HUES64 (cell line): Measurements from ENCODE around the gene AIP.

ENCODE experiments used
- H3K27ac ChIP-seq: 2 replicates; pipeline ENCODE4 v1.7.0; 2013; ENCODE audit warnings: low read depth, low read length, inconsistent platforms
- H3K27me3 ChIP-seq: 2 replicates; pipeline ENCODE4 v1.6.1; 2013; ENCODE audit warnings: mild to moderate bottlenecking, low read length; ENCODE audit not compliant: insufficient read depth
- H3K36me3 ChIP-seq: 2 replicates; pipeline ENCODE4 v1.6.1; 2013; ENCODE audit warnings: mild to moderate bottlenecking, low read length; ENCODE audit not compliant: insufficient read depth
- H3K4me1 ChIP-seq: 2 replicates; pipeline ENCODE4 v1.6.1; 2013; ENCODE audit warnings: mild to moderate bottlenecking, low read length, moderate library complexity; ENCODE audit not compliant: insufficient read depth
- H3K4me3 ChIP-seq: 2 replicates; pipeline ENCODE4 v1.5.1; 2013; ENCODE audit warnings: mild to moderate bottlenecking, low read length, moderate library complexity
- H3K9ac ChIP-seq: 2 replicates; pipeline ENCODE4 v1.6.1; 2013; ENCODE audit warnings: mild to moderate bottlenecking, low read depth, low read length
- H3K9me3 ChIP-seq: 2 replicates; pipeline ENCODE4 v1.6.1; 2013; ENCODE audit warnings: low read depth, low read length; ENCODE audit not compliant: insufficient read depth
- WGBS: fragments of 150-250, 120-280 bp; methylation state at CpG from one replicate; pipeline ENCODE4 v1.1.7; 2013; ENCODE audit warnings: missing lambda C conversion rate; 5-methylcytosine and 5-hydroxymethylcytosine counted together

AIP gene

DNA sequence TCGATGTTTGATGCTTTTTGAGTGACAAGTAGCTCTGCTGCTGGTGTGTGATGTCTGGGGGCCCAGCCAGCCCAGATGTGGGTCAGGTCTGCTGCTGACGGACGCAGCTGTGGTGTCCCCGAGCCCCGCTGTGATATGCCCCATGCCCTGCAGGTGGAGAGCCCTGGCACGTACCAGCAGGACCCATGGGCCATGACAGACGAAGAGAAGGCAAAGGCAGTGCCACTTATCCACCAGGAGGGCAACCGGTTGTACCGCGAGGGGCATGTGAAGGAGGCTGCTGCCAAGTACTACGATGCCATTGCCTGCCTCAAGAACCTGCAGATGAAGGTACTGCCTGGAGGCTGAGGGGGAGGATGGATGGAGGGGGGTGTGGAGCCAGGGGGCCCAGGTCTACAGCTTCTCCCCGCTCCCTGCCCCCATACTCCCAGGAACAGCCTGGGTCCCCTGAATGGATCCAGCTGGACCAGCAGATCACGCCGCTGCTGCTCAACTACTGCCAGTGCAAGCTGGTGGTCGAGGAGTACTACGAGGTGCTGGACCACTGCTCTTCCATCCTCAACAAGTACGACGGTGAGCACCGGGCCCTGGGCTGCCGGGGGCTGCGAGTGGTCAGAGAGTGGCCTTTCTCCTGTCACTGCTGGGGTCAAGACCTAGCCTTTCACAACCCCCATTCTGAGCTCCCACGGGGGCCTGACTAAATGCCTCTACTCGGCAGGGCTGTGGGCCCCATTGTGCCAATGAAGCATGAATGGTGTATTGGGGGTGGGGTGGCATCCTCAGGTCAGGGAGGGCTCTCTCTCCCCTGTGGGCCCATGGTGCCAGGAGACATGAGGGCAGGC is 7.3 kb downstream of the AIP start:
- Histone ChIP-seq H3K9ac (no peak overlapping the region), H3K27ac (no peak overlapping the region), H3K27me3 (no peaks in the 10 kb centered on the region), H3K36me3 (peaks cover 31% of the 10 kb centered on the region), H3K4me1 (no peaks in the 10 kb centered on the region), H3K9me3 (no peaks in the 10 kb centered on the region), H3K4me3 (no peak overlapping the region)
- WGBS = 94% methylated on average over 23 of the region's 23 CpGs

DNA sequence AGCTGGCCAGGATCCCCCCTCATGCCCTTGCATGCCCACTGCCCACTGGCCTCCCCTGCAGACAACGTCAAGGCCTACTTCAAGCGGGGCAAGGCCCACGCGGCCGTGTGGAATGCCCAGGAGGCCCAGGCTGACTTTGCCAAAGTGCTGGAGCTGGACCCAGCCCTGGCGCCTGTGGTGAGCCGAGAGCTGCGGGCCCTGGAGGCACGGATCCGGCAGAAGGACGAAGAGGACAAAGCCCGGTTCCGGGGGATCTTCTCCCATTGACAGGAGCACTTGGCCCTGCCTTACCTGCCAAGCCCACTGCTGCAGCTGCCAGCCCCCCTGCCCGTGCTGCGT is 7.9 kb downstream of the AIP start:
- H3K4me1 ChIP-seq = no peaks in the 10 kb centered on the region
- H3K27ac ChIP-seq = no peak overlapping the region
- H3K4me3 ChIP-seq = no peak overlapping the region
- 94% methylated on average over 15 of the region's 15 CpGs for WGBS
- H3K36me3 ChIP-seq = peaks cover 33% of the 10 kb centered on the region
- H3K9me3 ChIP-seq = no peaks in the 10 kb centered on the region
- no peak overlapping the region for H3K9ac ChIP-seq
- no peaks in the 10 kb centered on the region for H3K27me3 ChIP-seq

DNA sequence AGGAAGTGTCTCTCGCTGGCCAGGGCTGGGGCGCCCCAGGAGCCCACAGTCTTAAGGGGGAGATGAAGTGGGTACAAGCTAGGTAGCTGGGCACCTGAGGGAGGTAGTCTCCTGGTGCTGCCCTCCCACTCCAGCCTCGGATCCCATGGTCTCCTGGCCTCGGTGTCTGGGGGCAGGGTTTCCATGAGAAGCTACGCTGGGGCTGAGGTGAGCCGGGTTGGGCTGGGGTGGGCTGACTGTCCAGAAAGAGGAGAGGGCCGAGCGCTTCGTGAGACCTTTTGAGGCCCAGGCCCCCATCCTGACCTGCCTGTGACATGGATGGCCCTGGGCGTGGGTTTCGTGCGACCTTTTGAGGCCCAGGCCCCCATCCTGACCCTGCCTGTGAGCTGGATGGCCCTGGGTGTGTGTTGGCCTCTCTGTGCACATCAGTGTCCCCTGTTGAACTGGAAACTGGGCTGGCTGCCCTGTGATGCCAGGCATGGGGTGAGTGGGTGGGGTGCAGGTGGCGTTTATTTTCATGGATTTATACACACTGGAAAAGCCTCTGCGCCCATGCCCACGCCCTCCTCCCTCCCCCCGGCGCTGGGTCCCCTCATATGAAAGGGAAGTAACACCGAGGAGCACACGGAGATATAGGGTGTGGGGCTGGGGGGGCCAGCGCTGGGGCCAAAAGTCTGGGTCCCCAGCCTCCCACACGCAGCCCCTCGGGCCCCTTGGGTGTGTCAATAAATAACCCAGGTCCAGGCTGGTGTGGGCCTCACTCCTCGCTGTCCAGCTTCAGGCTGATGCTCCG is 8.6 kb downstream of the AIP start:
- no peak overlapping the region for H3K9ac ChIP-seq
- 97% methylated on average over 24 of the region's 24 CpGs for WGBS

DNA sequence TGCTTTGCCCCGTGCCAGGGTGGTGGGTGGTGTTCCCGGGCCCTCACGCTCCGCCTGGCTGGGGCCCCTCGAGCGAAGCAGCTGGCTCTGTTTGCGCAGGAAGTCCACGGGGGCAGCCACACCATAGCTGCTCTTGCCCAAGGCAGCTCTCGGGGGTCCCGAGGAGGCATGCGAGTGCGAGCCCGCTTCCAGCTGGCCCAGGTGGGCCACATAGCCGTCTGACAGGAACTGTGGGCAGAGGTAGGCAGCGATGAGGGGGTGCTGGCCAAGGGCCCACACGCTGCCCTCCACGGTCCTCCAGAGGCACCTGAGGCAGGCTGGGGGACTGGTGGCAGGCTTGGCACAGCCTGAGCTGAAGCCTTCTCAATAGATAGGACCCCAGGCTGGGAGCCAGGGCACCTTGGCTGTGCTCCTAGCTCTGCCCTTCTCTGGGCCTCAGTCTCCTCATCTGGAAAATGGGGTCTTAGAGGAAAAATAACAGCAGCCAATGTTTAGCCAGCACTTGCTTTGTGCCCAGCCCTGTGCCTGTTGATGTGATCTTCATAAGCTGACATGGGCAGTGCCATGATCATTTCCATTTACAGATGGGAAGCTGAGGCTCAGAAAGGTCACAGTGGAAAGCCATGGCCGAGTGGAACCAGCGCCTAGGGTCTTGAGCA is 9.4 kb downstream of the AIP start:
- Histone ChIP-seq H3K4me1 (no peaks in the 10 kb centered on the region), H3K27ac (no peak overlapping the region), H3K36me3 (peaks cover 38% of the 10 kb centered on the region), H3K4me3 (no peak overlapping the region), H3K9me3 (no peaks in the 10 kb centered on the region), H3K27me3 (no peaks in the 10 kb centered on the region), H3K9ac (no peak overlapping the region)
- WGBS = 95% methylated on average over 19 of the region's 19 CpGs

More for the DNA sequence above, 8.6 kb downstream of the AIP start:
- Histone ChIP-seq H3K4me1 (no peaks in the 10 kb centered on the region), H3K36me3 (peaks cover 34% of the 10 kb centered on the region), H3K9me3 (no peaks in the 10 kb centered on the region), H3K4me3 (no peak overlapping the region), H3K27me3 (no peaks in the 10 kb centered on the region), H3K27ac (no peak overlapping the region)

DNA sequence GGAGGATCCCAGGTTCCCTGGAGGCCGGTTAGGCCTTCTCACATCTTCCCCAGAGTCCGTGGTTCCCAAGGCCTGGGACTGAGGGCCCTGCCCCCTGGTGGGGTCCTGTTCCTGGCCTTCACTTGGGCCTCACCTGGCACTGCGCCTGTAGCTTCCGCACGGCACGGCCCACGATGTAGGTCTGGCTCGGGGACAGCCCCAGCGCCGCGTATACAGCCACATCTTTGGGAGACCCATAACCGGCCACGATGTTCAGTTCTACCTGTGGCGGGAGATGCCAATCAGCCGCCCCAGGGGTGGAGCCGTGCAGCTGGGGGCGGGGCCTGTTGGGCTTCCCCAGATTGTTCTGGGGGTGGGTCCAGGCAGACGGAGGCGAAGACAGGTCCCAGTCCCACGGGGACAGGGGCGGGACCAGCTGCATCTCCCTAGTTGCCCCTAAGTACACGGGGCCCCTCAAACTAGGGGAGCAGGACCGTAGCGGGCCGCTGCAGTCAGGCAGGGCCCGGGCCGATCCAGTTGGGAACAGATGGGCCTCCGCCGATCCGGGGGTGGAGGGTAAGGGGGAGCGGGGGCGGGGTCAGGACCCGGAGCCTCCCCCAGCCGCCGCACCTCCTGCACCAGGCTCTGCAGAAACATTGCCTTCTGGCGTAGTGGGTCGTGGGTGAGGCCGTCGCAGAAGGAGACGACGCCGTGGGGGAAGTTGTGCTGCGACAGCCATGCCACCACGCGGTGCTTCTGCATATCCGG is 10.1 kb downstream of the AIP start:
- no peaks in the 10 kb centered on the region for H3K4me1 ChIP-seq
- H3K9ac ChIP-seq = no peak overlapping the region
- H3K4me3 ChIP-seq = no peak overlapping the region
- 86% methylated on average over 46 of the region's 46 CpGs for WGBS
- H3K27ac ChIP-seq = no peak overlapping the region
- H3K27me3 ChIP-seq = no peaks in the 10 kb centered on the region
- peaks cover 36% of the 10 kb centered on the region for H3K36me3 ChIP-seq
- H3K9me3 ChIP-seq = no peaks in the 10 kb centered on the region

DNA sequence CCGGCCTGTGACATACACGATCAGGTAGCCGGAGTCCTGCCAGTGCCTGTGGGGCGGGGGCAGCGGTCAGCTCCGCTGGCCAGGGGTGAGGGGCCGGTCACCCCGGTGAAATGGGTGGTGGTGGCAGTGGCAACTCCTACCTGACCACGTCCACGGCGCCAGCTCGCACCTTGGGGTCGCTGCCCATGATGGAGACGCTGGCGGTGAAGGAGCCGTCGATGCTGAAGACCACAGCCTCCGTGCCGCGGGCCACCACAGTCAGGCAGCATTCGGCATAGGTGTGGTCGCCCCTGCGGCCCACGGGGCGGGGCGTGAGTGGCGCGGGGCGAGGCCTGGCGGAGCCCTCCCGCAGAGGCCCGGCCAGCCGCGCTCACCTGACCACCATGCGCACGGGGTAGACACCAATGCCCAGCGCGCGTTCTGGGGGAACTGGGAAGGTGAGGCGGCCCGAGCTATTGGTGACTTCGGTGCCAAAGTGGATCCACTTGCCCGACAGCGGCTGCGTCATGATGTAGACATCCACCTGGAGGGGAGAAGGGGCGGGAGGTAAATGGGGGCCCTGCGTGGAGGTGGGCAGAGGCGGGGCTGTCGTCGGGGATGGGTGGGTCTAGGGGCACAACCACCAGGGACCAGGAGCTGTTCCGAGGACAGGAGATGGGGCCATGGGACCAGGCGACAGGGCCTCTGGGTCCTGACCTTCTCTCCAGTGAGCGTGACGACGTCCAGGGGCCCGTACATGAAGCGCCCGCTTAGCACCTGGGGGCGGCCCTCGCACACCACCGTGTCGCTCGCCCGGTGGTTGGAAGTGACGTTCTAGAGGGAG is 10.9 kb downstream of the AIP start:
- Histone ChIP-seq H3K9ac (no peak overlapping the region), H3K36me3 (peaks cover 36% of the 10 kb centered on the region), H3K27me3 (no peaks in the 10 kb centered on the region), H3K4me1 (no peaks in the 10 kb centered on the region), H3K9me3 (no peaks in the 10 kb centered on the region), H3K4me3 (no peak overlapping the region), H3K27ac (no peak overlapping the region)
- 95% methylated on average over 65 of the region's 65 CpGs for WGBS

DNA sequence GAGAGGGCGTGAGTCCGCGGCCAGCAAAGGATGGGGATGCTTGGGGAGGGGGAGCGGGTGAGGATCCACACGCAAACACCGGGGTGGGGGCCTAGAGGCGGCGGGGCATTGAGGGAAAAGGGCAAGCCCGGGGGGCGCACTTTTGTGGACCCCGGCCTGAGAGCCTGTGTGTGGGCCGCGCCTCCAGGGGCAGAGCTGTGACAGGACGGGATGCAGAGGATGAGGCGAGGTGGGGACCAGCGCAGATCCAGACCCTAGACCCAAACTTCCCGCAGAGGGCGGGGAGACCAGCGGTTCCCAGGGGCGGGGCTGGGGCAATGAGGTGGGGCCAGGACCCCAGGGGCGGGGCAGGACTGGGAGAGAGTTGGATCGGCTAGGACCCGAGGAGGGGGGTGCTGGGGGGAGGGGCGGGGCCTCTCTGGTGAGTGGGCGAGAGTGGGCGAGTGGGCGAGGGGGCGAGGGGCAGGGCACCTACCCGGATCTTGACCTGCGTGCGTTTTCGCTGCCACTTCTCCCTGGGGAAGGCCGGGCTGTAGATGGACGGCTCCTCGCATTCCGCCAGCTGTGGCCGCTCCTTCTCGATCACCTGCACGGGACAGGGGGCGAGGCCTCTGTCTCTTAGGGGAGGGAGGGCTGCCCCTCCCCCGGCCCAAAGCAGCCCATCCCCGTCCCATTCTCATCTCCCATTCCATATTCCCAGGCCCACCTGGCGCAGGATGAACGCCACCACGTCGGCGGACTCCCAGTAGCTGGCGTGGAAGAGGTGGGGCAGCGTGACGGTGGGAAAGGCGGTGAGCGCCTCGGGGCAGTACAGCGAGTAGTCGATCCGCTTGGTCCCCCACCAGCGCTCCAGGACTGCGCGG is 11.8 kb downstream of the AIP start:
- no peaks in the 10 kb centered on the region for H3K4me1 ChIP-seq
- H3K4me3 ChIP-seq = no peak overlapping the region
- H3K27ac ChIP-seq = no peak overlapping the region
- H3K36me3 ChIP-seq = peaks cover 34% of the 10 kb centered on the region
- H3K9ac ChIP-seq = no peak overlapping the region
- WGBS = 91% methylated on average over 58 of the region's 59 CpGs
- no peaks in the 10 kb centered on the region for H3K9me3 ChIP-seq
- no peaks in the 10 kb centered on the region for H3K27me3 ChIP-seq

DNA sequence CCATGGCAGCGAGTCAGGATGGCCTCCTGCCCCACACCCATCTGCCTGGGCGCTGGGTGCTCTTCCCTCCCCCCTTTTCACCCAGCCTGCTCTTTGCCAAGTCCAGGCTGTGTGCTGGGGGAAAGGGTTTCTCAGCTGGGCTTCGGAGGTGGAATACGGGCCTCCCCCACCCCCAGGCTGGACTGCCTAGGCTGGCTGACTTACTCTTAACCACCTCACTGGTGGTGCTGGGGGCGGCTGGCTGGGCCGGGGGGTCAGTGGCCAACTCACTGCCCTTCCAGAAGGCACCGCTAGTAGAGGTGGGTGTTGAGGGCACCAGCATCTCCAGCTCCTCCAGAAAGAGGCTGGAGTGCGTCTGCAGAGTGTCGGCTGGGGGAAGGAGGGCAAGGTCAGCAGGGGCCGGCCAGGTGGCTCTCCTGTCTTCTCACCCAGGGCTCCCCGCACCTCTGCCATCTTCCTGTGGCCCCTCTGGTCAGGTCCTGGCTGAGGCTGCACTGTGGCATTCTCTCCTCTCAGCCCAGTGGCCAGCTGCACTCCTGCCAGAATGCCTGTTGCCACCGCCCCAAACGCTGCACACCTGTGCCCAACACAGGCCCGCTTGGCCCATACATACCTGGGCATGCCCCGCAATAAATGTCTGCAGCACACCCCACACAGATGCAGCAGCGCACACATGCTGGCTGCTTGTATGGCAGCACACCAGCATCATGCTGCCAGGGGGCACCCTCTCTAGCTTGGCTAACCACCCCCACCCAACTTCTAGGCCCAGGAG is 12.6 kb downstream of the AIP start:
- Histone ChIP-seq H3K9me3 (no peaks in the 10 kb centered on the region), H3K4me1 (no peaks in the 10 kb centered on the region), H3K9ac (no peak overlapping the region), H3K36me3 (peaks cover 27% of the 10 kb centered on the region), H3K27ac (no peak overlapping the region), H3K27me3 (no peaks in the 10 kb centered on the region), H3K4me3 (no peak overlapping the region)
- 94% methylated on average over 15 of the region's 16 CpGs for WGBS

DNA sequence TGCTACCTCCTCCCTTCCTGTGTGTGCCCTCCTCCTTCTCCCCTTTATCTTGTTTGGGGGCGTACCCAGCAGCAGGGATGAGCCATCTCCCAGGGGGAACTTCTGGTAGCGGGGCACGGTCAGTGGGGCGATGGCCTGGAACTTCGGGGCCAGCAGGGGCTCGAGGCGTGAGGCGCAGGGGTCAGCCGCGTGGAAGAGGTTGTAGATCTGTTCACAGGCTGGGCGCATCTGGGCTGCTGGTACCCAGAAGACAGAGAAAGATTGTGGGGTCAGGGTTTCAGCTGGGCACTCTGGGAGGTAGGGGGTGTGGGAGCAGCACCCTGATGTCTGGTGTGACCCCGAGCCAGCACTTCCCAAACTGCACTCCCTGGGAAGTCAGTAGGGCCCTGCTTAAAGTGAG is 13.3 kb downstream of the AIP start:
- Histone ChIP-seq H3K9ac (no peak overlapping the region), H3K27me3 (no peaks in the 10 kb centered on the region), H3K4me3 (no peak overlapping the region), H3K4me1 (no peaks in the 10 kb centered on the region), H3K9me3 (no peaks in the 10 kb centered on the region), H3K36me3 (peaks cover 25% of the 10 kb centered on the region), H3K27ac (no peak overlapping the region)
- 95% methylated on average over 12 of the region's 12 CpGs for WGBS
